HepG2 (cell line): ENCODE data around the gene MRPL50. TPM values are rescaled to one million over a fixed set of nuclear protein-coding genes. Genes with fewer than 3 reads are reported as not detected.

ENCODE experiments used
- ATAC-seq: fragments of 200-7000 bp; cut with Tn5 transposase; 3 replicates; pipeline ENCODE4 v1.9.1; 2020; ENCODE audit warnings: mild to moderate bottlenecking, moderate library complexity
- BruUV-seq: library from RNA; stranded (reverse); fragments of 400-500 nt; replicated peaks from 2 replicates; lab custom pipeline; 2021; lab: Mats Ljungman, UMichigan
- CTCF ChIA-PET: fragments of 300-600 bp; formaldehyde crosslinking; extraction: SDS; loops from one replicate; lab custom pipeline; 2021; ENCODE audit warnings: low total read pairs, inconsistent platforms, low intra/inter-chr PET ratio; lab: Yijun Ruan, JAX
- POLR2A ChIA-PET: fragments of 350-600 bp; sonication (Branson Sonifier 250); formaldehyde crosslinking; loops from one replicate; lab custom pipeline; 2020; ENCODE audit warnings: antibody characterized with exemption, inconsistent platforms; lab: Yijun Ruan, JAX
- DNase-seq: peaks from one replicate; pipeline ENCODE4 v3.0.0-alpha.2; 2015; ENCODE audit warnings: low spot score
- FAIRE-seq: peaks from 3 replicates; lab custom pipeline; 2011; peaks lifted over from hg19 to GRCh38; lab: Jason Lieb, UNC
- H2AFZ ChIP-seq: one replicate; pipeline ENCODE4 v1.6.1; 2011; ENCODE audit warnings: low read length, inconsistent platforms
- H3K27ac ChIP-seq: fragments of 300-600 bp; 3 replicates; pipeline ENCODE4 v1.8.0; 2011; ENCODE audit warnings: mixed run types, mild to moderate bottlenecking, mixed read lengths, low read length, inconsistent platforms; ENCODE audit not compliant: insufficient read depth; ENCODE audit errors: extremely low read length
- H3K27me3 ChIP-seq, 2 experiments: fragments of 200-600 bp in 1 of 2; 2 replicates in 1 of 2; 3 replicates in 1 of 2; pipeline versions ENCODE4 v1.6.0 to v1.8.0; 2011; ENCODE audit warnings: low read length in 2 of 2, mild to moderate bottlenecking in 2 of 2, moderate library complexity in 2 of 2, inconsistent platforms in 1 of 2; ENCODE audit not compliant: insufficient read depth in 2 of 2, control insufficient read depth in 1 of 2
- H3K36me3 ChIP-seq, 2 experiments: fragments of 200-600 bp in 1 of 2; replicated peaks in 1 of 2; 2 replicates in 1 of 2; 3 replicates in 1 of 2; pipeline versions ENCODE4 v1.5.1 to v1.8.0; 2011; ENCODE audit warnings: low read length in 2 of 2, inconsistent platforms in 1 of 2; ENCODE audit not compliant: insufficient read depth in 2 of 2, control insufficient read depth in 1 of 2
- H3K4me1 ChIP-seq: 2 replicates; pipeline ENCODE4 v1.5.1; 2012; ENCODE audit warnings: low read length, inconsistent platforms; ENCODE audit not compliant: insufficient read depth
- H3K4me2 ChIP-seq: 2 replicates; pipeline ENCODE4 v1.6.0; 2011; ENCODE audit warnings: low read depth, low read length, inconsistent platforms
- H3K4me3 ChIP-seq, 3 experiments: fragments of 200-600 bp in 1 of 3; sonication (generic), shearing (Covaris generic) in 1 of 3; replicated peaks in 1 of 3; 2 replicates each; pipeline ENCODE4 v1.5.1; 2011 to 2016; ENCODE audit warnings: low read length in 3 of 3, inconsistent platforms in 2 of 3, low read depth in 2 of 3, mild to moderate bottlenecking in 2 of 3, control low read depth in 1 of 3, mixed read lengths in 1 of 3; ENCODE audit not compliant: insufficient read depth in 1 of 3
- H3K79me2 ChIP-seq: one replicate; pipeline ENCODE4 v1.6.1; 2011; ENCODE audit warnings: low read length, inconsistent platforms; ENCODE audit not compliant: insufficient read depth
- H3K9ac ChIP-seq: 2 replicates; pipeline ENCODE4 v1.6.0; 2011; ENCODE audit warnings: mild to moderate bottlenecking, low read depth, low read length, inconsistent platforms; ENCODE audit not compliant: insufficient read depth
- H3K9me3 ChIP-seq: 2 replicates; pipeline ENCODE4 v1.5.1; 2012; ENCODE audit warnings: mild to moderate bottlenecking, low read length
- H4K20me1 ChIP-seq: 2 replicates; pipeline ENCODE4 v1.6.0; 2011; ENCODE audit warnings: inconsistent platforms, mild to moderate bottlenecking, low read length, moderate library complexity; ENCODE audit not compliant: insufficient read depth
- ARNTL ChIP-seq: sonication (generic); formaldehyde crosslinking; IDR thresholded peaks from 2 replicates; pipeline ENCODE4 v1.4.0; 2020; ENCODE audit warnings: mild to moderate bottlenecking, missing genetic modification reagents
- ATF5 ChIP-seq: sonication (generic); formaldehyde crosslinking; IDR thresholded peaks from 2 replicates; pipeline ENCODE4 v1.4.0; 2020; ENCODE audit warnings: mild to moderate bottlenecking, low read depth, missing genetic modification reagents
- CAMTA2 ChIP-seq: sonication (generic); formaldehyde crosslinking; IDR thresholded peaks from 2 replicates; pipeline ENCODE4 v1.4.0; 2020; ENCODE audit warnings: mild to moderate bottlenecking, missing genetic modification reagents, borderline replicate concordance
- CBX5 ChIP-seq: sonication (generic); formaldehyde crosslinking; IDR thresholded peaks from 2 replicates; pipeline ENCODE4 v1.4.0; 2020; ENCODE audit warnings: missing genetic modification reagents, borderline replicate concordance
- DNMT1 ChIP-seq: sonication (generic); formaldehyde crosslinking; IDR thresholded peaks from 2 replicates; pipeline ENCODE4 v1.5.1; 2020; ENCODE audit warnings: mild to moderate bottlenecking, missing genetic modification reagents
- ELF3 ChIP-seq: IDR thresholded peaks from 2 replicates; pipeline ENCODE4 v1.6.1; 2016; ENCODE audit warnings: missing genetic modification reagents, missing compliant biosample characterization
- FOSL1 ChIP-seq: sonication (generic); formaldehyde crosslinking; IDR thresholded peaks from 2 replicates; pipeline ENCODE4 v1.9.0; 2021; ENCODE audit warnings: missing genetic modification reagents, borderline replicate concordance
- HNRNPK ChIP-seq: fragments of 200-400 bp; formaldehyde crosslinking; IDR thresholded peaks from 2 replicates; pipeline ENCODE4 v1.6.1; 2018; ENCODE audit warnings: low read length, low read depth, moderate library complexity, mild to moderate bottlenecking; ENCODE audit not compliant: poor library complexity, severe bottlenecking
- HOXD1 ChIP-seq: sonication (generic); formaldehyde crosslinking; IDR thresholded peaks from 2 replicates; pipeline ENCODE4 v1.5.0; 2020; ENCODE audit warnings: missing genetic modification reagents
- JUND ChIP-seq: sonication (generic); formaldehyde crosslinking; IDR thresholded peaks from 2 replicates; pipeline ENCODE4 v1.8.0; 2022; ENCODE audit warnings: mild to moderate bottlenecking, missing genetic modification reagents
- NBN ChIP-seq: fragments of 450-650 bp; conservative IDR thresholded peaks from 2 replicates; pipeline ENCODE4 v1.6.1; 2017
- POLR2AphosphoS2 ChIP-seq: IDR thresholded peaks from 2 replicates; pipeline ENCODE4 v1.6.1; 2011; ENCODE audit warnings: low read depth, low read length, improper control_type of control experiment
- RBAK ChIP-seq: sonication (generic); formaldehyde crosslinking; IDR thresholded peaks from 2 replicates; pipeline ENCODE4 v1.5.1; 2020; ENCODE audit warnings: mild to moderate bottlenecking, missing genetic modification reagents
- RFX5 ChIP-seq: IDR thresholded peaks from 2 replicates; pipeline ENCODE4 v1.6.1; 2011; ENCODE audit warnings: low read depth, low read length, improper control_type of control experiment
- SALL1 ChIP-seq: sonication (generic); formaldehyde crosslinking; IDR thresholded peaks from 2 replicates; pipeline ENCODE4 v1.8.0; 2022; ENCODE audit warnings: mild to moderate bottlenecking, missing genetic modification reagents
- SCMH1 ChIP-seq: sonication (generic); formaldehyde crosslinking; IDR thresholded peaks from 2 replicates; pipeline ENCODE4 v1.9.0; 2021; ENCODE audit warnings: missing genetic modification reagents, mild to moderate bottlenecking, borderline replicate concordance
- TCF7L2 ChIP-seq: IDR thresholded peaks from 2 replicates; pipeline ENCODE4 v1.6.1; 2011; ENCODE audit warnings: mild to moderate bottlenecking, low read depth, low read length, moderate library complexity
- ZBTB8A ChIP-seq: sonication (generic); formaldehyde crosslinking; IDR thresholded peaks from 2 replicates; pipeline ENCODE4 v1.4.0; 2020; ENCODE audit warnings: mild to moderate bottlenecking, low read depth, missing genetic modification reagents, borderline replicate concordance
- ZNF337 ChIP-seq: sonication (generic); formaldehyde crosslinking; IDR thresholded peaks from 2 replicates; pipeline ENCODE4 v1.5.1; 2020; ENCODE audit warnings: missing genetic modification reagents, low read depth, mild to moderate bottlenecking, borderline replicate concordance
- ZNF564 ChIP-seq: sonication (generic); formaldehyde crosslinking; IDR thresholded peaks from 2 replicates; pipeline ENCODE4 v1.8.1; 2023; ENCODE audit warnings: mild to moderate bottlenecking, missing genetic modification reagents
- ZNF614 ChIP-seq: IDR thresholded peaks from 2 replicates; pipeline ENCODE4 v1.6.1; 2018; ENCODE audit warnings: missing biosample characterization, missing genetic modification reagents, inconsistent platforms, borderline replicate concordance
- ZNF878 ChIP-seq: sonication (generic); formaldehyde crosslinking; IDR thresholded peaks from 2 replicates; pipeline ENCODE4 v1.8.1; 2023; ENCODE audit warnings: mild to moderate bottlenecking, missing genetic modification reagents, moderate library complexity
- ZXDC ChIP-seq: sonication (generic); formaldehyde crosslinking; IDR thresholded peaks from 2 replicates; pipeline ENCODE4 v1.5.0; 2020; ENCODE audit warnings: mild to moderate bottlenecking, missing genetic modification reagents
- WGBS: methylation state at CpG from one replicate; pipeline ENCODE4 v1.1.6; 2017; ENCODE audit warnings: low lambda C conversion rate; 5-methylcytosine and 5-hydroxymethylcytosine counted together
- in situ Hi-C: cut with HindIII; loops from 2 replicates; pipeline ENCODE4 v1.10.0; 2017; ENCODE audit warnings: low pct_unique_long_range_greater_than_20kb; ENCODE audit not compliant: extremely low pct_ligation_motif_present
- intact Hi-C: fragments of 100-400 bp; cut with micrococcal nuclease; formaldehyde crosslinking; loops from one replicate; pipeline ENCODE4 v1.10.0; 2022; ENCODE audit not compliant: unreplicated experiment
- polyA plus RNA-seq, 8 experiments: library from polyadenylated mRNA; depleted of rRNA in 3 of 8; stranded (reverse) in 7 of 8; unstranded in 1 of 8; fragments of >200 nt; fragmentation: Illumina TruSeq in 4 of 8; extraction: Trizol in 4 of 8; gene quantifications; 2 replicates each; pipeline versions ENCODE4 v1.2.1 to v1.2.3, GENCODE V29; 2011 to 2016; ENCODE audit warnings: low read depth in 4 of 8, missing spikeins in 1 of 8, mixed read lengths in 1 of 8; ENCODE audit not compliant: insufficient read depth in 1 of 8
- total RNA-seq, 5 experiments: library from RNA; depleted of rRNA; stranded (reverse); fragments of >200 nt; fragmentation: Illumina TruSeq; extraction: Trizol; gene quantifications; 2 replicates each; pipeline ENCODE4 v1.2.3, GENCODE V29; 2016; ENCODE audit warnings: low read depth in 1 of 5
- TF ChIP-seq, protein P1 (sequence below): sonication (generic); formaldehyde crosslinking; conservative IDR thresholded peaks from 2 replicates; pipeline ENCODE4 v1.4.0; 2020; ENCODE audit warnings: missing genetic modification reagents

Gene MRPL50
- total and polyA plus RNA-seq, 2 of the 13 experiments (the other 11 are each of a cell fraction or from before 2014, with no cell fraction given): 37.1 to 70.0 TPM

DNA sequence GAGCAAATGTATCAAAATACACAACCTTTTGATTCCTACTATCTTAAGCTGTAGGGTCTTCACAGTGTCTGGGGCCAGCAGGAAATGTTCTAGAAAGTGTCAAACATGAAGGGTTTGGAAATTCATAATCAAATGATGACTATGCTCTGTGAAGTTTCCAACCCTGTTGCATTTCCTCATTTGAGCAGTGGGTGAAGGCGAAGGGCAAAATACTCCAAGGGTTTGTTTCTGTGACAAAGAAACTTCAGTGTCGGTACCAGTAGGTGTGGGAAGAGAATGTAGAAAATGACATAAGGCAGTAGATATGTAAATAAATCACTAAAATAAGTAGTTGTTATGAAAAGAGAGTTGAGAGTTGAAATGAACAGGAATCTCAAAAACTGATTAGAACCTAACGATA is 36.6 kb upstream of the MRPL50 start:
- no TSS peak for BruUV-seq
- no peak overlapping the region for H3K4me3 ChIP-seq
- H3K4me1 ChIP-seq: peaks cover 92% of the 10 kb centered on the region
- H3K9ac ChIP-seq: no peak overlapping the region
- ATAC-seq (no peak), FAIRE-seq (no peak), DNase-seq (no peak)
- no peak overlapping the region for H3K4me2 ChIP-seq
- POLR2A ChIA-PET: interaction anchor here (1.3 to 4.0 kb wide), 2 partner anchors 36 to 109 kb away, joined by 3 to 23 read pairs; partner anchors contain the start of genes MRPL50 and ZNF189
- H3K27ac ChIP-seq: peak overlapping the region; percentile 71
- H3K9me3 ChIP-seq: no peaks in the 10 kb centered on the region
- intact Hi-C loops (no loop called here), in situ Hi-C loops (no loop called here)
- no peaks in the 10 kb centered on the region for H3K27me3 ChIP-seq
- H4K20me1 ChIP-seq: no peaks in the 10 kb centered on the region
- no peak overlapping the region for H2AFZ ChIP-seq
- WGBS: 94% methylated on average over 3 of the region's 3 CpGs
- CTCF ChIA-PET: no interaction called here
- no peaks in the 10 kb centered on the region for H3K79me2 ChIP-seq
- H3K36me3 ChIP-seq: no peaks in the 10 kb centered on the region
- TF ChIP-seq ZNF878 (CRISPR knock-in tag): no peak
- TF ChIP-seq SALL1 (CRISPR knock-in tag): no peak
- TF ChIP-seq HOXD1 (CRISPR knock-in tag): no peak
- 0 out of 2 replicates have a peak, but pooled peaks have one; percentile 14 for TF ChIP-seq ELF3
- no peak for TF ChIP-seq POLR2AphosphoS2
- TF ChIP-seq CAMTA2 (CRISPR knock-in tag): no peak
- TF ChIP-seq ZNF614 (CRISPR knock-in tag): no peak
- no peak for TF ChIP-seq RBAK (CRISPR knock-in tag)
- 0 out of 2 replicates have a peak, but pooled peaks have one; percentile 10 for TF ChIP-seq ARNTL (CRISPR knock-in tag)
- TF ChIP-seq JUND (CRISPR knock-in tag): no peak
- no peak for TF ChIP-seq DNMT1 (CRISPR knock-in tag)
- TF ChIP-seq SCMH1 (CRISPR knock-in tag): no peak
- TF ChIP-seq RFX5: no peak
- no peak for TF ChIP-seq HNRNPK
- TF ChIP-seq ZNF564: no peak
- no peak for TF ChIP-seq ATF5 (CRISPR knock-in tag)
- TF ChIP-seq TCF7L2: no peak
- 0 out of 2 replicates have a peak, but pooled peaks have one; percentile 55 for TF ChIP-seq ZNF337 (CRISPR knock-in tag)
- no peak for TF ChIP-seq FOSL1
- 0 out of 2 replicates have a peak, but pooled peaks have one; percentile 51 for TF ChIP-seq ZBTB8A (CRISPR knock-in tag)
- no peak for TF ChIP-seq NBN
- TF ChIP-seq CBX5: no peak
- TF ChIP-seq ZXDC (CRISPR knock-in tag): no peak
- TF ChIP-seq, protein P1, sequence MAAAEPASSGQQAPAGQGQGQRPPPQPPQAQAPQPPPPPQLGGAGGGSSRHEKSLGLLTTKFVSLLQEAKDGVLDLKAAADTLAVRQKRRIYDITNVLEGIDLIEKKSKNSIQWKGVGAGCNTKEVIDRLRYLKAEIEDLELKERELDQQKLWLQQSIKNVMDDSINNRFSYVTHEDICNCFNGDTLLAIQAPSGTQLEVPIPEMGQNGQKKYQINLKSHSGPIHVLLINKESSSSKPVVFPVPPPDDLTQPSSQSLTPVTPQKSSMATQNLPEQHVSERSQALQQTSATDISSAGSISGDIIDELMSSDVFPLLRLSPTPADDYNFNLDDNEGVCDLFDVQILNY (CRISPR knock-in tag): no peak
